ENCODE data around the gene PARVB. TPM values are rescaled to one million over a fixed set of nuclear protein-coding genes. Genes with fewer than 3 reads are reported as not detected.

Gene PARVB
- polyA plus RNA-seq, 1 donor (not counting 4 experiments of a cell fraction or from before 2014, with no cell fraction given): 10.5 TPM

DNA sequence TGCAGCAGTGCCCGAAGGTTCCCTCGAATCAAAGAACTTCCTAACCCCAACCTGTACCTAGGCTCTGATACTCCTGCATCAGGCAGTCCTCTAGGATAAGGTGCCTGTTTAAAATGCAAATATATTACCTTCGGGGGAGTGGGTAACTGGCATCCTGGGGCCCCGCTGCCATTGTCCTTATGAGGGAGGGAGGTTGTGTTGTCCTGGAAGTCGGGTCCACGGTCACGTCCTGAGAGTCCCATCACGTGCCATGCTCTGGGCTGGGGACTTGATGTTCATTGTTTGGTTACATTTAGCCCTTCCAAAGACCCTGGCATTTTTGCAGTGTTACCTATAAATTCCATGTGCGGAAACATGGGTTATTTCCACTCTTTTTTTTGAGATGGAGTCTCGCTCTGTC, 67.6 kb downstream of the PARVB start:
- dilution Hi-C loops (cut with MboI; ENCODE audit: extremely low pct_ligation_motif_present, low sequenced_read_pairs): no loop called here
- H3K36me3 ChIP-seq (ENCODE audit: control insufficient read depth in 2 of 2, extremely low read depth in 1 of 2, insufficient read depth in 2 of 2, low read length in 2 of 2): no peaks in the 10 kb centered on the region
- H3K9me1 ChIP-seq (ENCODE audit: control insufficient read depth, extremely low read depth, insufficient read depth, low read length): no peaks in the 10 kb centered on the region
- H3K9me3 ChIP-seq (ENCODE audit: control insufficient read depth, low read depth, low read length): no peaks in the 10 kb centered on the region
- H3K9ac ChIP-seq (ENCODE audit: control insufficient read depth, extremely low read depth, insufficient read depth, low read length): no peak overlapping the region
- TF ChIP-seq CTCF (optimal IDR thresholded peaks at IDR 0.05 in 1 of 3, IDR thresholded peaks at IDR 0.05 in 1 of 3, conservative IDR thresholded peaks at IDR 0.05 in 1 of 3; ENCODE audit: extremely low read depth in 1 of 3, insufficient read depth in 2 of 3, low read length in 3 of 3) (no peak), EZH2 (IDR thresholded peaks at IDR 0.05; ENCODE audit: low read length) (no peak)
- H3K4me2 ChIP-seq (ENCODE audit: control insufficient read depth, extremely low read depth, insufficient read depth, low read depth, low read length): no peak overlapping the region
- no peak for DNase-seq (ENCODE audit: low read depth, low spot score)
- H3K27me3 ChIP-seq (ENCODE audit: control insufficient read depth, extremely low read depth, insufficient read depth, low read length): peaks cover 23% of the 10 kb centered on the region
- FAIRE-seq: no peak
- H3K79me2 ChIP-seq (ENCODE audit: control insufficient read depth, insufficient read depth, low read length): no peaks in the 10 kb centered on the region
- H3K4me1 ChIP-seq (ENCODE audit: control insufficient read depth, extremely low read depth, insufficient read depth, low read length): peaks cover 7% of the 10 kb centered on the region
- H3K4me3 ChIP-seq (ENCODE audit: control insufficient read depth in 2 of 3, extremely low read depth in 1 of 3, insufficient read depth in 2 of 3, low read depth in 1 of 3, low read length in 3 of 3): no peak overlapping the region
- H3K27ac ChIP-seq (ENCODE audit: control insufficient read depth, insufficient read depth, low read length): no peak overlapping the region
- H4K20me1 ChIP-seq (ENCODE audit: control insufficient read depth, extremely low read depth, insufficient read depth, low read length): no peaks in the 10 kb centered on the region
- H2AFZ ChIP-seq (ENCODE audit: control insufficient read depth, low read length): no peak overlapping the region

- no peaks in the 10 kb centered on the region for H3K36me3 ChIP-seq (ENCODE audit: control insufficient read depth in 2 of 2, extremely low read depth in 1 of 2, insufficient read depth in 2 of 2, low read length in 2 of 2)
- peaks cover 7% of the 10 kb centered on the region for H3K4me1 ChIP-seq (ENCODE audit: control insufficient read depth, extremely low read depth, insufficient read depth, low read length)
- H3K9me1 ChIP-seq (ENCODE audit: control insufficient read depth, extremely low read depth, insufficient read depth, low read length): no peaks in the 10 kb centered on the region
- dilution Hi-C loops (cut with MboI; ENCODE audit: extremely low pct_ligation_motif_present, low sequenced_read_pairs): no loop called here
- H3K4me3 ChIP-seq (ENCODE audit: control insufficient read depth in 2 of 3, extremely low read depth in 1 of 3, insufficient read depth in 2 of 3, low read depth in 1 of 3, low read length in 3 of 3): no peak overlapping the region
- H3K9me3 ChIP-seq (ENCODE audit: control insufficient read depth, low read depth, low read length): no peaks in the 10 kb centered on the region
- H2AFZ ChIP-seq (ENCODE audit: control insufficient read depth, low read length): no peak overlapping the region
- FAIRE-seq (no peak), DNase-seq (ENCODE audit: low read depth, low spot score) (no peak)
- TF ChIP-seq CTCF (optimal IDR thresholded peaks at IDR 0.05 in 1 of 3, IDR thresholded peaks at IDR 0.05 in 1 of 3, conservative IDR thresholded peaks at IDR 0.05 in 1 of 3; ENCODE audit: extremely low read depth in 1 of 3, insufficient read depth in 2 of 3, low read length in 3 of 3): no peak
- no peak for TF ChIP-seq EZH2 (IDR thresholded peaks at IDR 0.05; ENCODE audit: low read length)
- no peaks in the 10 kb centered on the region for H3K79me2 ChIP-seq (ENCODE audit: control insufficient read depth, insufficient read depth, low read length)
- peaks cover 19% of the 10 kb centered on the region for H3K27me3 ChIP-seq (ENCODE audit: control insufficient read depth, extremely low read depth, insufficient read depth, low read length)
- no peaks in the 10 kb centered on the region for H4K20me1 ChIP-seq (ENCODE audit: control insufficient read depth, extremely low read depth, insufficient read depth, low read length)
- no peak overlapping the region for H3K4me2 ChIP-seq (ENCODE audit: control insufficient read depth, extremely low read depth, insufficient read depth, low read depth, low read length)
- no peak overlapping the region for H3K27ac ChIP-seq (ENCODE audit: control insufficient read depth, insufficient read depth, low read length)
- no peak overlapping the region for H3K9ac ChIP-seq (ENCODE audit: control insufficient read depth, extremely low read depth, insufficient read depth, low read length)
These were observed 68.6 kb downstream of the PARVB start for GRCh38 chr22:44092636-44093220.
